Fibroblast of mammary gland (primary cell): ENCODE measurements around the gene MED22.
A peak's percentile ranks its signal among the peaks of the same experiment; 100 is the strongest.

Experiments used
- DNase-seq: peaks from one replicate; pipeline ENCODE4 v3.0.0-alpha.2; 2010; ENCODE audit warnings: low read depth
- H3K4me3 ChIP-seq: 2 replicates; pipeline ENCODE4 v1.5.1; 2011; ENCODE audit warnings: low read depth, mild to moderate bottlenecking, low read length, moderate library complexity; ENCODE audit not compliant: control insufficient read depth
- TF ChIP-seq, protein P1 (sequence below): conservative IDR thresholded peaks from 2 replicates; pipeline ENCODE4 v1.5.1; 2011; ENCODE audit warnings: low read depth, low read length, inconsistent platforms; ENCODE audit not compliant: control insufficient read depth, insufficient read depth

The MED22 gene

DNA sequence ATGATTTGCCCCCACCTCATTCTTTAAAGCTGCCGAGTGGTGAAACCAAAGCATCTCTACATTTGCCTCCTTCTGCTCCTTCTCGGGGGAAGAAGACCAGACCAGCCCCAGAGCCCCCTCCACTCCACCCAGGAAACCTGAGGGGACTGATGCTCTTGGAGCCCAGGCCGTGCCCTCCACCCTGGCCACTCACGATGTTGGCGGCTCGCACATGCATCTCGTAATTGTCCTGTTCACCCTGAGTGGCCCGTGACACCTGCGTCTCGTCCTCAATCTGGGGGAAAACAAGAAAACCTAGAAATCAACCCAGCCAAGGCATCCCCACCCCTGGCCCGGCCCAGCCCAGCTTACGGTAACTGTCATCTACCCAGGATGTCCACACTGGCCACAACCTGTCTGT is 3.0 kb downstream of the MED22 start:
- H3K4me3 ChIP-seq: no peak overlapping the region
- TF ChIP-seq, protein P1, sequence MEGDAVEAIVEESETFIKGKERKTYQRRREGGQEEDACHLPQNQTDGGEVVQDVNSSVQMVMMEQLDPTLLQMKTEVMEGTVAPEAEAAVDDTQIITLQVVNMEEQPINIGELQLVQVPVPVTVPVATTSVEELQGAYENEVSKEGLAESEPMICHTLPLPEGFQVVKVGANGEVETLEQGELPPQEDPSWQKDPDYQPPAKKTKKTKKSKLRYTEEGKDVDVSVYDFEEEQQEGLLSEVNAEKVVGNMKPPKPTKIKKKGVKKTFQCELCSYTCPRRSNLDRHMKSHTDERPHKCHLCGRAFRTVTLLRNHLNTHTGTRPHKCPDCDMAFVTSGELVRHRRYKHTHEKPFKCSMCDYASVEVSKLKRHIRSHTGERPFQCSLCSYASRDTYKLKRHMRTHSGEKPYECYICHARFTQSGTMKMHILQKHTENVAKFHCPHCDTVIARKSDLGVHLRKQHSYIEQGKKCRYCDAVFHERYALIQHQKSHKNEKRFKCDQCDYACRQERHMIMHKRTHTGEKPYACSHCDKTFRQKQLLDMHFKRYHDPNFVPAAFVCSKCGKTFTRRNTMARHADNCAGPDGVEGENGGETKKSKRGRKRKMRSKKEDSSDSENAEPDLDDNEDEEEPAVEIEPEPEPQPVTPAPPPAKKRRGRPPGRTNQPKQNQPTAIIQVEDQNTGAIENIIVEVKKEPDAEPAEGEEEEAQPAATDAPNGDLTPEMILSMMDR: no peak
- no peak for DNase-seq

DNA sequence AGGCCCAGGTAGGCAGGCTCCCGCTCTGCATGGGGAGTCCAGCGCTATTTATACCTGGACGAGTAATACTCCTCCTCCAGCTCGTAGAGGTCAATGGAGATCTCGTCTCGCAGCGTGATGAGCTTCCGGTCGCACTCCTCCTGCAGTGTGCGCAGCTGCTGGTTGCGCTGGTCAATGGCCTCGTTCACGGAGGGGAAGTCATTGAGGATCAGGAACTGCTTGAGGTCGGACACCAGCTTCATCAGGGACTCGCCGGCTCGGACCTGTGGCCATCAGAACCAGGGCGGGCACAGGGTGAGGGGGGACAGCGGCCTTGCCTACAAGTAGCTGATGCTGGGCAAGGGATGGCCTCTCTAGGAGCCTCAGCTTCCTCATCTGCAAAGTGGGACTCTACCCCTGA is 3.9 kb downstream of the MED22 start:
- no peak overlapping the region for H3K4me3 ChIP-seq
- TF ChIP-seq, protein P1: no peak
- DNase-seq: no peak

DNA sequence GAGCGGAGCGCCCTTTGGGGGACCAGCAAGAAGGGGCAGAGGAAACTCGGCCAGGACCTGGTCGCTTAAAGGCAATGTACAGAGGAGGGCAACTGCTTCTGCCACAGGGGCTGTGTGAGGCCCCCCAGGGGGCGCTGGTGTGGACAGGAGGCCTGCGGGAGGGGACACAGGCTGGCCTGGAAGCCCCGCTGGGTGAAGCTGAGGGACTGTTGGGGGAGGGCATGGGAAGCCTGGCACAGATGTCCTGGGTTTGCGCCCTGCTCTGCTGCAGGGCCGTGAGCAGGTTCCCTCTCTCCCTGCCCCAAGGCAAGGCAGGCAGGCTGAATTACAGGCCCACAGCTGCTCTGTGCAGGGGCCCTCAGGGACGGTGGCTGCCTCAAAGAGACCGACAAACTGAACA is 5.4 kb downstream of the MED22 start:
- no peak overlapping the region for H3K4me3 ChIP-seq
- no peak for DNase-seq
- TF ChIP-seq, protein P1: peak; percentile 24

DNA sequence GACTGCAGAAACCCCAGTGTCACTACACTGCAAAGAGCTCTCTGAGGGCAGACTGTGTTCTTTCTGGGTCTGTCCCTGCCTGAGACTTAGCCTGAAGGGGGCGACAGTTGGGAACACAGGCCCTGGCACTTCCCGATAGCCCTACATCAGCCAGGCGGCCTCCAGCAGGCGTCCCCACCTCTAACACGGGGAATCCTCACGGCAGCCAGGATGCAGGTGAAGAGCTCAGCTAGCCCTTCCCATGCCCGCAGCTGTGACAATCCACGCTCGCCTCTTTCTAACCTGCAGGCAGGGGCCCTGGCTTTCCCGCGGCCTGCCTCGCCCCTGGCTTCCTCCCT is 5.9 kb downstream of the MED22 start:
- H3K4me3 ChIP-seq: no peak overlapping the region
- TF ChIP-seq, protein P1: no peak
- no peak for DNase-seq

DNA sequence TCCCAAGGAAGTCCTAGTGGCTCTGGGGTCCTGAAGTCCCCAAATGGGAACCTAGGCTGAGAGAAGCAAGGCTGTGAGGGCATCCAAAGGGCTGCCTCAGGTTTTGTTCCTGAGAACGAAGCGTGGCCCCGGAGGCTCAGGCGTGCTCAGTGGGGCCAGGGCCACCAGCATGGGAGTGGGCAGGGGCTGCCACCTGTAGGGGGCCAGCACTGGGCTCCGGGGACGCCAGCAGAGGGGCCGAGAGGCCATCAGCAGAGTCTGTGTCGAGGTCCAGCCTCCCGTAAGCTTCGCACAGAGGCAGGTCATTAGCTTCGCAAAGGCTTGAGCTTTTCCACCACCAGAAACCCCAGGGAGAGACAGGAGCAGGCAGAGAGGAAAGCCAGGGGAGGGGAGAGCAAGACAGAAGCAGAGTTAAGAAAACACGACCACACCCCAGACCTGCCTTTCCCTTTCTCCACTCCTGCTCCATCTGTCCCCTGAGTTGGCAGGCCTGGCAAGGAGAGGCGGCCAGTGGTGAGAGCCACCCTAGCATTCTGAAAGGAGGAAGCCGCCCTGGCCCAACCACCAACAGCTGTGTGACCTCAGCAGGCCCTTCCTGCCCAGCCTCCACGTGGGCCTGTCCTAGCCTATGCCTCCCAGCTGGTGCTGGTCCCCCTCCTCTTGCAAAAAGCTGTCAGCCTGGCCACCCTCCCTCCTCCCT is 6.4 kb downstream of the MED22 start:
- TF ChIP-seq, protein P1: no peak
- DNase-seq: no peak
- H3K4me3 ChIP-seq: no peak overlapping the region

DNA sequence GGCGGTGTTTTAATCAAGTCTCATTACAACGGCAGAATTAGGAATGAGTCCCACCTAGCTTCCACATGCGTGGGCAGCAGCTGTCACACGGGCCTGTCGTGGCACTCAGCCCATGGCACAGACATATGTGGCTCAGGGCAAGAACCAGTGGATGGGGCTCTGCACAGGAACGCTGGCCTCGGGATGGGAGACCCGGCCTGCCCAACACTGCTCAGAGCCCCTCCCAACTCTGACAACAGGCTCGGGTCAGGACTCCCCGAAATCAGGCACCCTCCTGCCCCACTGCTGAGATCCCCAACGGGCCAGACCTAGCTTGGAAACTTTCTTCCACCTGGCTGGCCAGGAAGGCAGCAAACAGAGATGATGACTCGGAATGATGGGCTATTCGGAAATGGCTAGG is 7.0 kb downstream of the MED22 start:
- TF ChIP-seq, protein P1: no peak
- H3K4me3 ChIP-seq: no peak overlapping the region
- DNase-seq: no peak

DNA sequence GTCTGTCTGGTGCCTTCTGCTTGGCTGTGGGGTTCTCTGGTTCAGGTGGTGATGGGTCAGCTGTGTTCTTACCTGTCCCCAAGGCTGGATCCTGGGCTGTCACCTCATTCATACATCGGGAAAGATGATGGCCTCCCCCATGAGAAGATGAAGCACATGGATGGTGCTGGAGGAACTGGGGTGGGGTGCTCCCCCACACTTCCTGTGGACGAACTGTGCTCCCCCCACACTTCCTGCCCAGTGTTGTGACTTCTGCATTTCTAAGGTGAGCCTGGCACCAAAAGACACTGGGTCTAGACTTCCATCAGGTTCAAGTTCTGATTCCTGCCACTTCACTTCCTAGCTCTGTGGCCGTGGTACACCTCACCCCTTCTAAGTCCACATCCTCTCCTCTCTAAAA is 7.7 kb downstream of the MED22 start:
- DNase-seq: no peak
- H3K4me3 ChIP-seq: no peak overlapping the region
- TF ChIP-seq, protein P1: no peak
